GM12878 (cell line): ENCODE results near the gene SH3BP5. TPM values are rescaled to one million over a fixed set of nuclear protein-coding genes. Genes with fewer than 3 reads are reported as not detected.

Source experiments
- ATAC-seq: fragments of 200-7000 bp; cut with Tn5 transposase; 3 replicates; pipeline ENCODE4 v1.9.1; 2020; ENCODE audit warnings: mild to moderate bottlenecking, moderate library complexity
- BruUV-seq: library from RNA; stranded (reverse); fragments of 400-500 nt; replicated peaks from 2 replicates; lab custom pipeline; 2021; lab: Mats Ljungman, UMichigan
- CTCF ChIA-PET: fragments of 300-600 bp; sonication (Branson Sonifier 250); formaldehyde crosslinking; extraction: SDS; loops from one replicate; lab custom pipeline; 2021; ENCODE audit warnings: inconsistent platforms; lab: Yijun Ruan, JAX
- POLR2A ChIA-PET: fragments of 350-600 bp; formaldehyde crosslinking; extraction: SDS; loops from one replicate; lab custom pipeline; 2021; ENCODE audit warnings: inconsistent platforms; lab: Charles Lee
- RAD21 ChIA-PET: fragments of 300-600 bp; sonication (Branson Sonifier 250); formaldehyde crosslinking; loops from one replicate; lab custom pipeline; 2023; ENCODE audit warnings: antibody characterized with exemption; ENCODE audit not compliant: unreplicated experiment; lab: Charles Lee
- SMC1A ChIA-PET: fragments of 300-600 bp; sonication (Branson Sonifier 250); formaldehyde crosslinking; loops from one replicate; lab custom pipeline; 2023; ENCODE audit not compliant: unreplicated experiment, uncharacterized antibody; lab: Charles Lee
- DNase-seq: peaks from one replicate; pipeline ENCODE4 v3.0.0-alpha.2; 2011; ENCODE audit warnings: low read depth, low spot score
- FAIRE-seq: peaks from 3 replicates; lab custom pipeline; 2011; peaks lifted over from hg19 to GRCh38; lab: Jason Lieb, UNC
- H2AFZ ChIP-seq: 2 replicates; pipeline ENCODE4 v1.6.0; 2011; ENCODE audit warnings: low read depth, low read length, control low read depth; ENCODE audit not compliant: control insufficient read depth
- H3K27ac ChIP-seq: 2 replicates; pipeline ENCODE4 v1.5.1; 2011; ENCODE audit warnings: control low read depth; ENCODE audit not compliant: control insufficient read depth, insufficient read depth
- H3K27me3 ChIP-seq, 2 experiments: replicated peaks in 1 of 2; 2 replicates each; pipeline versions ENCODE4 v1.6.0 to v1.6.1; 2011; ENCODE audit warnings: low read length in 1 of 2; ENCODE audit not compliant: control insufficient read depth in 2 of 2, insufficient read depth in 2 of 2
- H3K36me3 ChIP-seq, 2 experiments: 2 replicates each; pipeline ENCODE4 v1.5.1; 2011; ENCODE audit warnings: low read length in 1 of 2; ENCODE audit not compliant: control insufficient read depth in 2 of 2, insufficient read depth in 2 of 2
- H3K4me1 ChIP-seq: 2 replicates; pipeline ENCODE4 v1.6.1; 2011; ENCODE audit warnings: mild to moderate bottlenecking, low read length, moderate library complexity, mixed read lengths; ENCODE audit not compliant: control insufficient read depth, insufficient read depth
- H3K4me2 ChIP-seq: 2 replicates; pipeline ENCODE4 v1.6.0; 2011; ENCODE audit warnings: control low read depth; ENCODE audit not compliant: control insufficient read depth, insufficient read depth
- H3K4me3 ChIP-seq: fragments of 200-600 bp; sonication (generic); 2 replicates; pipeline ENCODE4 v1.5.1; 2016
- H3K79me2 ChIP-seq: 2 replicates; pipeline ENCODE4 v1.6.0; 2011; ENCODE audit warnings: low read length; ENCODE audit not compliant: control insufficient read depth, insufficient read depth
- H3K9ac ChIP-seq: 2 replicates; pipeline ENCODE4 v1.8.0; 2011; ENCODE audit warnings: low read length, control low read depth, mixed read lengths; ENCODE audit not compliant: control insufficient read depth, insufficient read depth
- H3K9me3 ChIP-seq: replicated peaks from 3 replicates; pipeline ENCODE4 v1.5.1; 2011; ENCODE audit warnings: mild to moderate bottlenecking, low read length; ENCODE audit not compliant: control insufficient read depth, insufficient read depth
- H4K20me1 ChIP-seq: 2 replicates; pipeline ENCODE4 v1.6.0; 2011; ENCODE audit not compliant: control insufficient read depth, insufficient read depth
- ATF7 ChIP-seq: fragments of 450-650 bp; IDR thresholded peaks from 2 replicates; pipeline ENCODE4 v1.6.1; 2016; ENCODE audit warnings: low read depth, mild to moderate bottlenecking
- CHD1 ChIP-seq: IDR thresholded peaks from 2 replicates; pipeline ENCODE4 v1.6.1; 2012; ENCODE audit warnings: low read depth, low read length, improper control_type of control experiment
- EP300 ChIP-seq, 2 experiments: fragments of 150-350 bp in 1 of 2; IDR thresholded peaks; 2 replicates each; pipeline ENCODE4 v1.6.1; 2011 to 2012; ENCODE audit warnings: low read depth in 2 of 2, low read length in 2 of 2, borderline replicate concordance in 1 of 2, improper control_type of control experiment in 1 of 2, inconsistent platforms in 1 of 2; ENCODE audit not compliant: control insufficient read depth in 1 of 2
- HDAC6 ChIP-seq: fragments of 200-600 bp; sonication (generic); IDR thresholded peaks from one replicate; pipeline ENCODE4 v1.8.0; 2017; ENCODE audit warnings: antibody characterized with exemption; ENCODE audit not compliant: unreplicated experiment
- HDGF ChIP-seq: fragments of 450-650 bp; IDR thresholded peaks from 2 replicates; pipeline ENCODE4 v1.6.1; 2016; ENCODE audit warnings: antibody characterized with exemption
- IRF3 ChIP-seq: fragments of 450-650 bp; IDR thresholded peaks from 2 replicates; pipeline ENCODE4 v1.6.1; 2014; ENCODE audit warnings: mild to moderate bottlenecking
- JUNB ChIP-seq: IDR thresholded peaks from 2 replicates; pipeline ENCODE4 v1.6.1; 2016; ENCODE audit warnings: antibody characterized with exemption, mild to moderate bottlenecking
- MYC ChIP-seq: IDR thresholded peaks from 2 replicates; pipeline ENCODE4 v1.6.1; 2011; ENCODE audit warnings: mild to moderate bottlenecking, low read length, moderate library complexity, inconsistent platforms; ENCODE audit not compliant: insufficient read depth, insufficient replicate concordance, insufficient read length, severe bottlenecking
- PKNOX1 ChIP-seq: fragments of 450-650 bp; IDR thresholded peaks from 2 replicates; pipeline ENCODE4 v1.6.1; 2016; ENCODE audit warnings: mild to moderate bottlenecking
- RELB ChIP-seq: fragments of 450-650 bp; IDR thresholded peaks from 2 replicates; pipeline ENCODE4 v1.6.1; 2017; ENCODE audit warnings: low read depth, mild to moderate bottlenecking, moderate library complexity
- SIX5 ChIP-seq: IDR thresholded peaks from 2 replicates; pipeline ENCODE4 v1.6.1; 2011; ENCODE audit warnings: mild to moderate bottlenecking, low read depth, low read length, moderate library complexity; ENCODE audit not compliant: severe bottlenecking
- USF2 ChIP-seq: IDR thresholded peaks from 2 replicates; pipeline ENCODE4 v1.6.1; 2011; ENCODE audit warnings: low read depth, low read length, improper control_type of control experiment, borderline replicate concordance
- ZNF217 ChIP-seq: fragments of 450-650 bp; IDR thresholded peaks from 2 replicates; pipeline ENCODE4 v1.6.1; 2017; ENCODE audit warnings: antibody characterized with exemption, mild to moderate bottlenecking
- ZNF274 ChIP-seq: IDR thresholded peaks from one replicate; pipeline ENCODE4 v1.8.0; 2011; ENCODE audit not compliant: insufficient read length, insufficient read depth
- WGBS: methylation state at CpG from one replicate; pipeline ENCODE4 v1.1.6; 2016; ENCODE audit warnings: low lambda C conversion rate; ENCODE audit not compliant: insufficient replicate concordance, insufficient coverage; ENCODE audit errors: missing lambda C conversion rate; 5-methylcytosine and 5-hydroxymethylcytosine counted together
- in situ Hi-C: fragments of 300-500 bp; cut with MboI; formaldehyde crosslinking; loops from 9 replicates; pipeline ENCODE4 v1.14.3; 2018; ENCODE audit warnings: mixed read lengths
- intact Hi-C: fragments of 100-400 bp; cut with micrococcal nuclease; formaldehyde crosslinking; loops from one replicate; pipeline ENCODE4 v1.14.2; 2022; ENCODE audit not compliant: unreplicated experiment
- polyA plus RNA-seq, 11 experiments: library from polyadenylated mRNA; depleted of rRNA in 4 of 11; unstranded in 6 of 11; stranded (reverse) in 5 of 11; fragments of >200 nt; fragmentation: Nextera tagmentation in 4 of 11; fragmentation: Illumina TruSeq in 1 of 11; extraction: Ambion mirVana in 4 of 11; extraction: Trizol in 1 of 11; gene quantifications; 1 replicate in 1 of 11; 2 replicates in 10 of 11; pipeline versions ENCODE4 v1.2.1 to v1.2.3, GENCODE V29; 2011 to 2016; ENCODE audit warnings: inconsistent platforms in 2 of 11, missing spikeins in 2 of 11, low read depth in 1 of 11
- total RNA-seq, 4 experiments: library from RNA; depleted of rRNA in 3 of 4; stranded (reverse); fragments of >200 nt in 3 of 4; fragmentation: Illumina TruSeq in 1 of 4; extraction: Trizol in 1 of 4; gene quantifications; 2 replicates each; pipeline versions ENCODE4 v1.2.1 to v1.2.3, GENCODE V29; 2013 to 2021

SH3BP5 gene
- total and polyA plus RNA-seq, 10 of the 15 experiments (the other 5 are each of a cell fraction or from before 2014, with no cell fraction given): 14.9 to 87.5 (median 43.7) TPM

- TF ChIP-seq HDGF (no peak), MYC (no peak), ZNF217 (no peak)
Measured at GRCh38 chr3:15255215-15255614, 77.2 kb downstream of the SH3BP5 start (continued).

- Histone ChIP-seq H3K27me3 (no peaks in the 10 kb centered on the region), H3K79me2 (no peaks in the 10 kb centered on the region), H3K27ac (no peak overlapping the region), H3K4me3 (no peak overlapping the region), H4K20me1 (no peaks in the 10 kb centered on the region), H3K4me2 (no peak overlapping the region), H3K9ac (no peak overlapping the region), H2AFZ (no peak overlapping the region), H3K9me3 (no peaks in the 10 kb centered on the region), H3K4me1 (no peaks in the 10 kb centered on the region), H3K36me3 (peaks cover 24 to 29% of the 10 kb centered on the region in 2 experiments)
- WGBS: 83% methylated on average over 7 of the region's 7 CpGs
- SMC1A ChIA-PET: interaction anchor here (1.2 to 1.8 kb wide), 4 partner anchors 14 to 152 kb away, joined by 3 to 5 read pairs (median 4); no protein-coding TSS in a partner anchor
- intact Hi-C loops: no loop called here
- TF ChIP-seq USF2 (no peak), EP300 (IDR thresholded peaks at IDR 0.05; ENCODE audit: borderline replicate concordance in 1 of 2, control insufficient read depth in 1 of 2, low read depth in 2 of 2, low read length in 2 of 2) (no peak), SIX5 (no peak), HDAC6 (no peak), IRF3 (no peak), PKNOX1 (no peak), CHD1 (no peak), ATF7 (no peak), RELB (no peak), ZNF274 (no peak), JUNB (no peak)
- DNase-seq (no peak), FAIRE-seq (no peak), ATAC-seq (no peak)
- RAD21 ChIA-PET: interaction anchor here (1.3 kb wide), 1 partner anchor 303 kb away, joined by 3 read pairs; no protein-coding TSS in a partner anchor
- in situ Hi-C loops: no loop called here
- TSS peak; percentile 4 for BruUV-seq
- POLR2A ChIA-PET: interaction anchor here (1.0 kb wide), 1 partner anchor 13 kb away, joined by 3 read pairs; no protein-coding TSS in a partner anchor
- CTCF ChIA-PET: interaction anchor here (0.6 to 1.4 kb wide), 5 partner anchors 15 to 304 kb away, joined by 3 to 5 read pairs (median 3); no protein-coding TSS in a partner anchor
Measured at GRCh38 chr3:15253023-15253697, 79.2 kb downstream of the SH3BP5 start.
